IgD-negative memory B cell (primary cell): Measurements from ENCODE around the gene OR5AC2. TPM values are rescaled to one million over a fixed set of nuclear protein-coding genes. Genes with fewer than 3 reads are reported as not detected.
A peak's percentile ranks its signal among the peaks of the same experiment; 100 is the strongest.

Source experiments
- H3K27ac Mint-ChIP-seq, 3 donors: one replicate each; pipeline ENCODE4 v1.8.0; 2020 to 2022; ENCODE audit warnings: mild to moderate bottlenecking in 3 of 3, mixed read lengths in 3 of 3, moderate library complexity in 1 of 3
- H3K27me3 Mint-ChIP-seq: one replicate; pipeline ENCODE4 v1.8.0; 2021; ENCODE audit warnings: mixed read lengths
- H3K36me3 Mint-ChIP-seq: one replicate; pipeline ENCODE4 v1.8.0; 2020; ENCODE audit warnings: mild to moderate bottlenecking, mixed read lengths
- H3K4me1 Mint-ChIP-seq, 3 donors: one replicate each; pipeline ENCODE4 v1.8.0; 2020 to 2022; ENCODE audit warnings: mixed read lengths in 3 of 3, mild to moderate bottlenecking in 1 of 3
- H3K4me3 Mint-ChIP-seq, 4 donors: one replicate each; pipeline ENCODE4 v1.8.0; 2020 to 2022; ENCODE audit warnings: mild to moderate bottlenecking in 4 of 4, mixed read lengths in 4 of 4, moderate library complexity in 3 of 4
- H3K9me3 Mint-ChIP-seq, 3 donors: one replicate each; pipeline ENCODE4 v1.8.0; 2020 to 2021; ENCODE audit warnings: mixed read lengths in 3 of 3, mild to moderate bottlenecking in 1 of 3
- polyA plus RNA-seq: library from polyadenylated mRNA; unstranded; fragments of 300-500 nt; fragmentation: Illumina TruSeq; gene quantifications from one replicate; pipeline ENCODE4 v1.2.3, GENCODE V29; 2021

Gene OR5AC2
- not detected for polyA plus RNA-seq

GRCh38 chr3:98086873-98087272 is at the start of gene OR5AC2:
TSS of gene OR5AC2 (plus strand) at chr3:98087173. CDS start at chr3:98087173, 0 bp downstream.
- Mint-ChIP-seq H3K4me1 (no peaks in the 10 kb centered on the region), H3K4me3 (no peak within 1 kb of the TSS), H3K36me3 (peaks cover 1% of the 10 kb centered on the region), H3K9me3 (peaks cover 0 to 4% (median 0%) of the 10 kb centered on the region in 3 donors), H3K27ac (no peak within 1 kb of the TSS), H3K27me3 (no peaks in the 10 kb centered on the region)

GRCh38 chr3:98038286-98038685 is 48.7 kb upstream of the OR5AC2 start:
- Mint-ChIP-seq H3K9me3 (peaks cover 0 to 5% (median 5%) of the 10 kb centered on the region in 3 donors), H3K4me3 (no peak overlapping the region), H3K4me1 (peaks cover 0 to 3% (median 2%) of the 10 kb centered on the region in 3 donors), H3K36me3 (no peaks in the 10 kb centered on the region), H3K27me3 (peaks cover 2% of the 10 kb centered on the region), H3K27ac (no peak overlapping the region)

DNA sequence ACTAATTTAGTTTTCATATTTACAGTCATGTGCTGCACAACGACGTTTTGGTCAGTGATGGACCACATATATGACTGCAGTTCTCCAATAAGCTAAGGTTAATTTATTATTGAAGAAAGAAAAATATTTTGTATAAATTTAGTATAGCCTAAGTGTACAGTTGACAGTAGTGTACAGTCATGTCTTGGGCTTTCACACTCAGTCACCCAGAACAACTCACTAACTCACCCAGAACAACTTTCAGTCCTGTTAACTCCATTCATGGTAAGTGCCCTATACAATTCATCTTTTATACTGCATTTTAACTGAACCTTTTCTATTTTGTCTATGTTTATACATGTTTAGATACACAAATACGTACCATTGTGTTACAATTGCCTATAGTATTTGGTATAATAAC is 48.1 kb upstream of the OR5AC2 start:
- Mint-ChIP-seq H3K9me3 (peaks cover 0 to 5% (median 5%) of the 10 kb centered on the region in 3 donors), H3K4me3 (no peak overlapping the region), H3K4me1 (peaks cover 0 to 3% (median 2%) of the 10 kb centered on the region in 3 donors), H3K36me3 (no peaks in the 10 kb centered on the region), H3K27ac (no peak overlapping the region), H3K27me3 (peaks cover 2% of the 10 kb centered on the region)

DNA sequence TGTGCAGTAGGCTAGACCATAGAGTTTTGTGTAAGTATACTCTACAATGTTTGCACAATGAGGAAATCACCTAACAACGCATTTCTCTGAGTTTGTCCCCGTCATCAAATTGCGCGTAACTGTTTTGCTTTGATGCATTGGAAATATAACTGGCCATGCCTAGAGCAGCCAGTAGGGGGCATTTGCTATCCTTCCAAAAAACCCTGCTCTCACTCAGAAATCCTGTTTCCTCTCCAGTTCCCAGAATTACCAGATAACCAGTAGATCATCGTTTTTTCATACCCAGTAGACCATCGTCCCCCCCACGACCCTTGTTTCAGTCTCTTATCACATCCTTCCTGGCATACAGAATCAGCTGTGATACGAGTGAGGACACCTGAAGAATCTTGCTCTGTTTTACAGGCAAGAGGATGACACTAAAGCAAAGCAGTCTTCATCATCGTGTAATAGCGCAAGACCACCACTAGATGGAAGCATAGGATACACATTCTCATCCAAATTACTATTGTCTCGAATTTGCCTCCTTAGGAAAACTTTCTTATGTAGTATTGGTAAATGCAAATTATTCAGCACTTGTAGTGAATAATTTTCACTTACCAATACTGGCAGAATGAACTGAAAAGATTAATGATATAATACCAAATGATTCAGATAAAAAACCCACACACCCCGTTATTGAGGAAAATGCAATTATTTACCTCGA is 47.5 kb upstream of the OR5AC2 start:
- H3K36me3 Mint-ChIP-seq: no peaks in the 10 kb centered on the region
- peaks cover 2% of the 10 kb centered on the region for H3K27me3 Mint-ChIP-seq
- H3K4me3 Mint-ChIP-seq: peak overlapping the region; percentile 3 to 90 (median 76)
- H3K27ac Mint-ChIP-seq: peak overlapping the region; percentile 1 to 88 (median 4)
- peaks cover 0 to 3% (median 2%) of the 10 kb centered on the region in 3 donors for H3K4me1 Mint-ChIP-seq
- H3K9me3 Mint-ChIP-seq: peaks cover 0 to 5% (median 5%) of the 10 kb centered on the region in 3 donors

DNA sequence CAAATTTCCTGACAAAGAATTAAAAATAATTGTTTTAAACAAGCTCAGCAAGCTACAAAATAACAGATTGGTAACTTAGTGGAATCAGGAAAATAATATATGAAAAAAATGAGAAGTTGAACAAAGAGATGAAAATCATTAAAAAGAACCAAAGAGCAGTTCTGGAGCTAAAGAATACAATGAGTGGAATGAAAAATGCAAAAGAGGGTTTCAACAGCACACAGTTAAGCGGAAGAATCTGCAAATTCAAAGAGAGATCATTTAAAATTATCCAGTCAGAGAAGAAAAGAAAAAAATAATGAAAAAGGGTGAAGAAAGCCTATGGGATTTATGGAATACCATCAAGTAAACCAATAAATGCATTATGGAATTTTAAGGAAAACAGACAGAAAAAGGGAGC is 45.6 kb upstream of the OR5AC2 start:
- H3K36me3 Mint-ChIP-seq: no peaks in the 10 kb centered on the region
- H3K4me1 Mint-ChIP-seq: peaks cover 0 to 3% (median 2%) of the 10 kb centered on the region in 3 donors
- no peak overlapping the region for H3K27ac Mint-ChIP-seq
- H3K4me3 Mint-ChIP-seq: no peak overlapping the region
- peaks cover 2% of the 10 kb centered on the region for H3K27me3 Mint-ChIP-seq
- H3K9me3 Mint-ChIP-seq: peaks cover 0 to 5% (median 5%) of the 10 kb centered on the region in 3 donors

- Mint-ChIP-seq H3K4me1 (no peaks in the 10 kb centered on the region), H3K9me3 (no peaks in the 10 kb centered on the region), H3K27ac (no peak overlapping the region), H3K36me3 (no peaks in the 10 kb centered on the region), H3K4me3 (no peak overlapping the region), H3K27me3 (no peaks in the 10 kb centered on the region)
Observed at GRCh38 chr3:98048586-98048985, 38.4 kb upstream of the OR5AC2 start.

DNA sequence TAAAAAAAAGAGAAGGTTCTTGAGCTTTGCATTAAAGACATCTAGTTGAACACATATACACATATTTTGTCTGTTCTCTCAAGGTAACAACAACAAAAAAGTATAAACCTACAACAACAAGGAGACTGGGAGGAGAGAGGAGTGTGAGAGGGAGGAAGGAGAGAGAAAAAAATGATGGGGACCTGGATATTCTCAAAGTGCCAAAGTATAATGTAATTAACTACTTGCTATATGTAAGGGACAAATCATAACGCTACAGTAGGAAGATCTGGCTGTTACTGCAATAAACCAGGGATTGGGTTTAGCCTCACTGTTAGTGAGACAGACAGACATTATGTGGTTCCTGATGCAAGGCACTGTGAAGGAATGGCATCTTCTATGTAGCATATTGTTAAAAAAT is 37.7 kb upstream of the OR5AC2 start:
- no peaks in the 10 kb centered on the region for H3K36me3 Mint-ChIP-seq
- H3K27me3 Mint-ChIP-seq: no peaks in the 10 kb centered on the region
- no peak overlapping the region for H3K4me3 Mint-ChIP-seq
- no peak overlapping the region for H3K27ac Mint-ChIP-seq
- H3K9me3 Mint-ChIP-seq: no peaks in the 10 kb centered on the region
- H3K4me1 Mint-ChIP-seq: no peaks in the 10 kb centered on the region

GRCh38 chr3:98056035-98056434 is 30.9 kb upstream of the OR5AC2 start:
- Mint-ChIP-seq H3K36me3 (no peaks in the 10 kb centered on the region), H3K4me3 (no peak overlapping the region), H3K4me1 (peaks cover 0 to 2% (median 0%) of the 10 kb centered on the region in 3 donors), H3K27ac (no peak overlapping the region), H3K9me3 (no peaks in the 10 kb centered on the region), H3K27me3 (no peaks in the 10 kb centered on the region)

DNA sequence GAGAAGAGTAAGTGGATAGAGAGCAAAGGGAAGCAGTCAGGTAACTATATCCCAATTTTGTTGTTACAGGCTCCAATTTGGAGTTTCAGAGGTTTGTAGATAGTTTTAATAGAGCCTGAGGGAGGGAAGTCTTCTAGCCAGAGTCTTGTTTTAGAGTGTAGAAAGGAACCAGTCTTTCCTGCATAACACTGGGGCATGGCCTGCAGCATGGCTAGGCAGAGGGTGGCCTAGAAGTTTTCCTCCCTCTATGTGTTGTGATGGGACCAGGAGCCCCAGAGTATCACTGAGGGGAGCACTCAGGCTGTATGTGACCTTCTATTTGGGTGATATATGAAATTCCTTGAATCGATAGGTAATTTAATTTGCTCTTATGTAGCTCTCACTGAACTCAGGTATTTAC is 29.3 kb upstream of the OR5AC2 start:
- Mint-ChIP-seq H3K27me3 (no peaks in the 10 kb centered on the region), H3K4me1 (peaks cover 0 to 2% (median 0%) of the 10 kb centered on the region in 3 donors), H3K36me3 (no peaks in the 10 kb centered on the region), H3K27ac (no peak overlapping the region), H3K9me3 (no peaks in the 10 kb centered on the region), H3K4me3 (no peak overlapping the region)

GRCh38 chr3:98058244-98058960 is 28.6 kb upstream of the OR5AC2 start:
- Mint-ChIP-seq H3K27ac (no peak overlapping the region), H3K4me1 (peaks cover 0 to 2% (median 0%) of the 10 kb centered on the region in 3 donors)

DNA sequence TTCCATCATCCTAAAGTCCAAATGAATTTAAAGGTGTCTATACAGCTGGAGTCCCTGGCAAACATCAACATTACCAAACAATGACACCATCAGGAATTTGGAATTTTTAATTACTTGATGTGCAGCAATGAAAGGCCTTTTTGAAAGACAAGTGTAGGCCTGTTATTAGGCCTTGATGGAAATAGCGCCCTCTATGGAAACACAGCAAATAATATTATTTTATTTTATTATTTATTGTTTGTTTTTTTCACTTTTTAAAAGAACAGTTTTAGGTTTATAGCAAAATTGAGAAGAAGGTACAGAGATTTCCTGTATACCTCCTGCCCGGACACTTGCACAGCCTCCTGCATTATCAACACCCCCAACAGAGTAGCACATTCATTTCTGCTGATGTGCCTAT is 18.1 kb upstream of the OR5AC2 start:
- Mint-ChIP-seq H3K4me3 (no peak overlapping the region), H3K27ac (no peak overlapping the region), H3K36me3 (no peaks in the 10 kb centered on the region), H3K27me3 (peaks cover 6% of the 10 kb centered on the region), H3K9me3 (no peaks in the 10 kb centered on the region), H3K4me1 (no peaks in the 10 kb centered on the region)

More at GRCh38 chr3:98058244-98058960, 28.6 kb upstream of the OR5AC2 start:
- Mint-ChIP-seq H3K9me3 (no peaks in the 10 kb centered on the region), H3K36me3 (no peaks in the 10 kb centered on the region), H3K27me3 (no peaks in the 10 kb centered on the region), H3K4me3 (no peak overlapping the region)

GRCh38 chr3:98070840-98071239 is 16.1 kb upstream of the OR5AC2 start:
- no peaks in the 10 kb centered on the region for H3K9me3 Mint-ChIP-seq
- no peak overlapping the region for H3K27ac Mint-ChIP-seq
- H3K4me1 Mint-ChIP-seq: no peaks in the 10 kb centered on the region

DNA sequence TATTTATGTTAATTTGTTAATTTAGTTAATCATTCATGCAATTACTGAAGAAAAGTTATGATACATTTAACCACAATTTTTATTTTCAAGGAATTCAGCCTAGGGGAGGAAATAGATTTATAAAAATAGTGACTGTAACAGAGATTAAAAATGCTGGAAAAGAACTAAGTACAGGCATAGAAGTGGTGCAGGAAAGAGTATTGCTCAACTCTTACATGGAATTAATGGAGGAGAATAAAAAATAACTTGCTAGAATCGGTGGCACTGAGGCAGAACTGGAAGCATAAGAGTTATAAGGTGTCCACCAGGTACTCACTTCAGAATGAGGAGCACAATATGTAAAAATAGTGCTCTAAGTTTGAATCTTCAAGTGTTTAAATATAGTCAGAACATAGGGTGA is 13.5 kb upstream of the OR5AC2 start:
- H3K4me3 Mint-ChIP-seq: no peak overlapping the region
- no peaks in the 10 kb centered on the region for H3K27me3 Mint-ChIP-seq
- no peaks in the 10 kb centered on the region for H3K36me3 Mint-ChIP-seq
- H3K9me3 Mint-ChIP-seq: no peaks in the 10 kb centered on the region
- H3K4me1 Mint-ChIP-seq: no peaks in the 10 kb centered on the region
- no peak overlapping the region for H3K27ac Mint-ChIP-seq

More at GRCh38 chr3:98070840-98071239, 16.1 kb upstream of the OR5AC2 start:
- Mint-ChIP-seq H3K4me3 (no peak overlapping the region), H3K36me3 (no peaks in the 10 kb centered on the region), H3K27me3 (peaks cover 4% of the 10 kb centered on the region)

GRCh38 chr3:98095882-98096281 is 8.9 kb downstream of the OR5AC2 start:
- Mint-ChIP-seq H3K27me3 (no peaks in the 10 kb centered on the region), H3K36me3 (no peaks in the 10 kb centered on the region), H3K27ac (no peak overlapping the region), H3K9me3 (peaks cover 0 to 3% (median 0%) of the 10 kb centered on the region in 3 donors), H3K4me3 (no peak overlapping the region), H3K4me1 (no peaks in the 10 kb centered on the region)

DNA sequence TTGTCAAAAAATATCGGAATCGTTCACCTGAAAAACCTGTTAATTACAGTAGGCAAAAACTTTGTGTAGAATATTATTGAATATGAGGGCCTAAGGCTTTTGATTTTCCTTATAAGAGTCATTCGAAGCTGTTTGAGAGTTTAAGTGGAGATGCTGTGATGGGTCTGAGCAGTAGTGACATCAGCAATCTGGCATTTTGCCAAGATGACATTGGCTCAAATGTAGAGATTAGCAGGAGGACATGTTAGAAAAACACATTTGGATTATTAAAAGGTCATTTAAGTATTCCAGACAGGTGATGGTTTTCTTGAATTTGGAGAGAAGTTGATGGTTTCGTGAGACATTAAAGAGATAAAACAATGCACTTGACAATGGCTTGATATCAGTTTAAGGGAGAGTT is 12.9 kb downstream of the OR5AC2 start:
- H3K36me3 Mint-ChIP-seq: no peaks in the 10 kb centered on the region
- H3K27me3 Mint-ChIP-seq: no peaks in the 10 kb centered on the region
- H3K27ac Mint-ChIP-seq: no peak overlapping the region
- H3K4me1 Mint-ChIP-seq: no peaks in the 10 kb centered on the region
- H3K4me3 Mint-ChIP-seq: no peak overlapping the region
- peaks cover 0 to 2% (median 0%) of the 10 kb centered on the region in 3 donors for H3K9me3 Mint-ChIP-seq
